HG03520 (cell line): ENCODE data around the gene RELL1.

Experiments
- ATAC-seq: cut with Tn5 transposase; IDR thresholded peaks from one replicate; pipeline ENCODE4 v1.9.1; 2021; ENCODE audit warnings: mild to moderate bottlenecking, moderate library complexity; ENCODE audit not compliant: unreplicated experiment

The RELL1 gene

GRCh38 chr4:37686373-37687193 is at the start of gene RELL1:
Gene RELL1, minus strand, starts transcription at chr4:37686376. Its CDS starts 89 bp downstream, at chr4:37686287.
- peak; percentile 74 for ATAC-seq

DNA sequence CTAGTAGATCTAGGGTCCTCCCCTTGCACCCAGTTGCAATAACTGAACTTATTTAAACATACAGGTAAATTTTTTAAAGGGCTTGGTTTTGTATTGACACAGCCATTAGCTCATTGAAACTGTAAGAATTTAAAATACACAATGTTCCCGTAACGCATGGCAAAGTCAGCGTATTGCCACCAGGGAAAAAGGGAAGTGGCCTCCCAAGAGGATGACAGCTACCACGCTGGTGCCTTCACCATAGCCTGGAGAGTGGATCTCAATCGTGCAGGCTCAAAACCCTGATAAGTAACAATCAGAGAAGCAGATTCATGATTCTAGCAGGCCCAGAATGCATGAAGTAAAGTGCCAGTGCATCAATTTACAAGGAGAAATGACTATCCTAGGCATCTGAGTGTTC is 49.4 kb upstream of the RELL1 start:
- no peak for ATAC-seq

GRCh38 chr4:37734989-37735388 is 48.8 kb upstream of the RELL1 start:
- no peak for ATAC-seq

DNA sequence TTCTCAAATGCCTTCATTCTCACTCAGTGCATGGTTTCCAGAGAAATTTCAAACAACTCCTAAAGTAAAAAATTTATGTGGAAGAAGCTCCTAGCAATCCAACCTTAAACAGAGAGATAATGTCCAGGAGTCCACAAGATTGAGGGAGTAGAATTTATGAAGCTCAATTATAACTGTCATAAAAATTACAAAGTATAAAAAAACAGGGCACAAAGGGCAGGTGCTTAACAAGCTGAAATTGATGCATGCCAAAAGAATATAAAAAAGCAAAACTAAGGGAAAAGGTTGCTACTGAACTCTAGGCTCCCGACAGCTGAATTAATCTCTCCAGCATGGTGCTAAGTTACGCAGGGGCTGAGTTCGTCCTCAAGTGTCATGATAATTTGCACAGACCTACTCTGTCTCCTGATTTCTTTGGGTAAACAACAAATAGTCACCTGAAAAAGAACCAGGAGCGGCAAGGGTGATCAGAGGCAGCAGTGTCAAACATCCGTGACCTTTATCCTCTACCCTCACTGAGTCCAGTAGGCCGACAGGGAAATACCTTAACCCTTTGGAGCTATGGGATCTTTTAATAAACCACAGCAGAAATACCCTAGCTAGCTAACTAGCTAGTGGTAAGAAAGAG is 47.2 kb upstream of the RELL1 start:
- ATAC-seq: no peak

GRCh38 chr4:37732526-37733186 is 46.5 kb upstream of the RELL1 start:
- ATAC-seq: peak; percentile 92

DNA sequence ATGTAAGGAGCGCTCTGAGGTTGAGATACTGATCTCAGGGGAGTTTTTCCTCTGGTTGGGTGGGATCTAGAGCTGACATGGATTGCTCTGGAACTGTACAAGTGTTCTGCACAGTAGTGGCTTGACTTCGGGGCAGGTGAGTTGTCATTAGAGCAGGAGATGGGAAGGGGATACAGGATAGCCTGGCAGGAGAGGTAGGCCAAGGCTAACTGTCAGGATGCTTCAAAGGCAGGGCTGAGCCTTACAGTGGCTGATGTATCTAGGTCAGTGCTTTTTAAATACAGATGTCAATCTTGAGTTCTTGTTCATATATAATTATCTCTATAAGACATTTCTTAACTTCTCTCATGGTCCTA is 43.5 kb upstream of the RELL1 start:
- no peak for ATAC-seq

DNA sequence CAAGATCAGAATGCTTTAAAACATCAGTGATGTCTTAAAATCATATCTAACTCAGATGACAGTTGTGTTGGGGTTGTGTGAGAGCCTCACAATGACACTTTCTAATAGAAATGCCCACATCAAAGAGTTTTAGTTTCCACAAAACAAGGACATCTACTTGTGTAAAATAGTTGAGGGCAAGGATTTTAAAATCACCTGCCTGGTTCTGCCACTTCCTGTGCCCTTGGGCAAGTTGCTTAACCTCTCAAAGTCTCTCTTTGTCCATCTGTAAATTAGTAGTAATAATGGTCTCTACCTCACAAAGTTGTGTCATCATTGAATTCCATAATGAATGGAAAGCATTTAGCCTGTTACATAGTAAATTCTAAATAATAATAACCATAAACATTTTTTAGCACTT is 41.9 kb upstream of the RELL1 start:
- no peak for ATAC-seq

DNA sequence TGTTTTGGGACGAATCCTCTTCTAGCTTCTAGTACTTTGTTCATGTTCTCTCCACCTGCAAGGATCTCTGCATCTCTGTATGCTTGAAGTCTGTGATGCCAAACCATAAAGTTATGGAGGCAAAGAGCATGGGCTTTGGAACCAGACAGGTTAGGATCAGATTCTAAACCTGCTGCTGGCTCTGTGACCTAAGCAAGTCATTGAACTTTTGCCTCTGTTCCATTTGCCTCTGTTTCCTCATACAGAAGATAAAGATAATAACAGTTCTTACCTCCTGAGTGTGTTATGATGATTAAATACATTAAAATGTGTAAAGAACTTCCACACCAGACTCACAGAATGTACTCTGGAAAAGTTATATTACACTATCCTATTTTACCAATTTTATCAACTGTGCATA is 41.5 kb upstream of the RELL1 start:
- ATAC-seq: no peak

GRCh38 chr4:37726666-37727065 is 40.5 kb upstream of the RELL1 start:
- no peak for ATAC-seq

GRCh38 chr4:37725718-37726117 is 39.5 kb upstream of the RELL1 start:
- peak; percentile 62 for ATAC-seq

DNA sequence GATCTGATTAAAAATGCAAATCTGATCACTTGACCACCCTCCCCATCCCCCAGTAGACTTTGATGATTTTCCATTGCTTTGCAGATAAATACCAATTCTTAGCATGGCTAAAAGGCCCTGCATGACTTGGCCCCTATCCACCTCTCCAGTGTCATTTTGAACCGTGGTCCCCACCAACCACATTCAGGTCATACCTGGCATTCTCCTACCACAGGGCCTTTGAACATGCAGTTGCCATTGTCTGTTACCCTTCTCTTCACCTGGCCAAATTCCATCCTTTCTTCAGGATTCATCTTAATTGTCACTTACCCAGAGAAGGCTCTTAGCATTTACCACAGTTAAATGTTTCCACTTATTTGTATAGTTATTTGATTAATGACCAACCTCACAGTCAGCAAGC is 36.9 kb upstream of the RELL1 start:
- no peak for ATAC-seq

DNA sequence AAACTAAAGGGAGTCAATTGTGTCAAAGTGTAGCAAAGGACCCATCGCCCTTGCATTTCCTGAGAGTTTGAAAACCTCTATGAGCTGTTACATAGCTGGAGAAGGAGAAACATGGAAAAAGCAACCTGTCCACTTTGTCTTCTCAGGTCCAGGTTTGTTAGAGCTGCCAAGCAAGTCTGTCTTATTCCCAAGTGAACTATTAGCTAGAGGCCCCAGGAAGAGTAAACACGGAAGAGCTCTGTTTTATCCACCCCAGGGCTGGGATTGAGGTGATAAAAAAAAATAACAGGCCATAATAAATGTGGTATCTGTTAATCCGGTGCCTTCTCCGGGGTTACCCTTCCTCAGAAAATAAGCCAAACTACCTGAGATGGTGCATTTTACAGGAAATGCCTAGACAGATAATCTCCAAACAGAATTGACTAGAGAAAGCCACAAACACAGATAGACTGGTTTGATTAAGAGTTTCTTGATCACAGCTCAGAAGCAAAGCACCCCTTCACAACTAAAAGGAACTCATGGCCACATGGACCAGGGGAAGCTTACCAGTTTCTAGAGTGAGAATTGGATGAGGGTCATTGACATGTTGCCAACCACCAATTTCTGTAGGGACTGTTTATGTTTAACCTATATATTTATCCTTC is 35.9 kb upstream of the RELL1 start:
- no peak for ATAC-seq

- ATAC-seq: no peak
These were observed 32.8 kb upstream of the RELL1 start for GRCh38 chr4:37719021-37719420.

DNA sequence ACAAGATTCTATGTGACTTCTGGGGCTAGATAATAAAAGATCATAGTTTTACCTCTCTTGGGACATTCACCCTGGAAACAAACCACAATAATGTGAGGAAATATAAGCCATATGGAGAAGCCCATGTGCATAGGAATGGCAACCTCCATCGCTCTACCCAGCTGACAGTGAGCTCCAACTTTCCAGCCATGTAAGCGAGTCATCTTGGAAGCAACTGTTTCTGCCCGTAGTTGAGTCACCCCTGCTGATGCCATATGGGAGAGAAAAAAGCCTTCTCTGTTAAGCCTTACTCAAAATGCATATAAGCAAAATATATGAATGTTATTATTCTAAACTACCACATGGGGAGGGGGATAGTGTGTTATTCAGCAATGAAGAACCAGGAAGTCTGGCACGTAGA is 31.4 kb upstream of the RELL1 start:
- no peak for ATAC-seq

GRCh38 chr4:37715889-37716402 is 29.8 kb upstream of the RELL1 start:
- ATAC-seq: peak; percentile 80

DNA sequence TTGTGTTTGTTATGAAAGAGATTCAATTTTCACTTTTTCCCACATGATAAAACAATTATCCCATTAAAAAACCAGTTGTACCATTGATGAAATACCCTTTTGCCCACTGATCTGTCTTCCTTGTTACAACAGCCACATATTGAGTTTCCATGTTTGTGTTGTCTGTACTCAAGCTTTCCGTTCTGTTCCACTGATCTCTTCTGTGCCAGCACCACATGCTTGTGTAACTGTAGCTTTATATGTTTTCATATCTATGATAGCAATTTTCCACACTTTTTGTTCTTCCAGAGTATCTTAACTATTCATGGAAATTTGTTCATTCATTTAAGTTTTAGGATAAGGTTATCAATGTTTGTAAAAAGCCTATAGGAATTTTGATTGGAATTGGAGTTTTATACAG is 24.3 kb upstream of the RELL1 start:
- no peak for ATAC-seq

DNA sequence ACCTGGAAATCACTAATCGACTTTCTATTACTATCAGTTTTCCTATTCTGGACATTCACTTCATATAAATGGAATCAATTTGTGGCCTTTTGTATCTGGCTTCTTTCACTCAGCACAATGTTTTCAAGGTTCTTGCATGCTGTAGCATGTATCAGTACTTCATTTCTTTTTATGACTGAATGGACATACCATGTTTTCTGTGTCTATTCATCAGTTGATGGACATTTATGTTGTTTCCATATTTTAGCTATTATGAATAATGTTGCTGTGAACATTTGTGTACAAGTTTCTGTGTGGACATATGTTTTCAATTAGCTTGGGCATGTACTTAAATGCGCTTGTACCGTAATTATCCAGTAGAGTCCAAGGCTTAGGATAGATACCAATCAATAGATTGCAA is 19.9 kb upstream of the RELL1 start:
- no peak for ATAC-seq

DNA sequence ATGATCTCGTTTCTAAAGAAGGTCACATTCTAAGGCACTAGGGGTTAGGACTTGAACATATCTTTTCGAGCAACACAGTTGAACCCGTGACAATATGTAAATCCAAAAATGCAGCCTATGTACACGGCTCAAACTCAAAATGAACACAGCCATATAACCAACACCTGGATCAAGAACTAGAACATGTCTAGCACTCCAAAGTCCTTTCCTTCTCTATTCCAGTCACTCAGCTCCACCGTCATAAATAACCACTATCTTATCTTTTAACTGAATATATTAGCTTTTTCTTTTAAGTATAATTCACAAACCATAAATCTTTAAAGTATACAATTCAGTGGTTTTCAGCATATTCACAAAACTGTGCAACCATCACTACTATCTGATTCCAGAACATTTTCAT is 19.4 kb upstream of the RELL1 start:
- no peak for ATAC-seq

DNA sequence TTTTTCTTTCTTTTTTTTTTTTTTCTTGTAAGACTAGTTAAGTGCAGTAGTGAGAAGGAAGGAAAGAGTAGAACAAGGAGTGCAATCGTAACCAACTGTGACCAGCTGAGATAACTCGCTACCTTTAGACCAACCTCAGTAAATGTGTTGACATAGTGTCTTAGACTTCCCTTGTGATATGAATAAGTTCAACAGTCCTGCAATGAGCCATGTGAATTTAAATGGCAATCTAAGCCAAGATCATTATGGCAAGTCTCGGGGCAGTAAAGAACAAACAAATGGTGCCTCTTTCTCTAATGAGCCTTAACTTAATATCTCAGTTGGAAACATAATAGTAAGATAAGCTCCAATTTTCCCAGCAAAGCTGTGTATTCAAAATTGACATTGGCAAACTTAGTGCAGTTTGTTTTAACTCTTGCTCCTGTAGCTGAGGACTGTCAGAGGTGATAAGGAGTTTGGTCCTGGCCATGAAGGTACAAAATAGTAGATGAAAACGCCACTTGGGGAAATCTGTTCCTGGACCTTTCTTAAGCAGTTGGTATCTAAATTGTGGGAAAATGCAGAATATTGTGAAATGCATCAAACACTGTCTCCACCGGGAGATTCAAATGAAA is 13.8 kb upstream of the RELL1 start:
- ATAC-seq: no peak

DNA sequence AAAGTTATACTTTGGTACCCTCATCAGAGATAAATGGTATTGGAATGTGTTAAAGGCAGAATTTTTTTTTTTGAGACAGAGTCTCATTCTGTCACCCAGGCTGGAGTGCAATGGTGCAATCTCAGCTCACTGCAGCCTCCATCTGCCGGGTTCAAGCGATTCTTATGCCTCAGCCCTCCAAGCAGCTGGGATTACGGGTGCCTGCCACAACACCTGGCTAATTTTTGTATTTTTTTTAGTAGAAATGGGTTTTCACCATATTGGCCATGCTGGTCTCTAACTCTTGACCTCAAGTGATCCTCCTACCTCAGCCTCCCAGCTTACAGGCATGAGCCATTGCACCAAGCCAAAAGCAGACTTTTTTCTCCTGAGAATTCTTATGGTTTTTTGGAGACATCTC is 11.4 kb upstream of the RELL1 start:
- ATAC-seq: no peak
